Measurements from ENCODE around the gene SCGB3A1.

Gene SCGB3A1

DNA sequence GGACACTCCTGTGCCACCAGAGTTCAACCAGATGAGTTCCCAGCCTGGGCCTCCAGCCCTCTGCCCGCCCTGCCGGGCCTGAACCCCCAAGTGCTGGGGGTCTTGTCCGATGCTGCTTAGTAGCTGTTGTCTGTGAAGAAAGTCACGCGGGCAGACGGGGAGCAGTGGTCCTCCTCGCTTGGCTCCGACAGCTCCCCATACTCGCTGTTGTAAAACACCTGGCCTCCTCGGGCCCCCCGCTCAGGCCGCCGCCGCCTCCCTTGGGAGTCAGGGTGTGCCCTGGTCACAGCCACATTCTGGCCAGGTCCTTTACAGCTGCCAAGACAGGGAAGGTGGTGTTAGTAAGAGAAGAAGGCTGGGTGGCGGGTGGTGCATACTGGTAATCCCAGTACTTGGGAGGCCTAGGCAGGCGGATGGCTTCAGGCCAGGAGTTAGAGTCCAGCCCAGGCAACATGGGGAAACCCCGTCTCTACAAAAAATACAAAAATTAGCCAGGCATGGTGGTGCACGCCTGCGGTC, 11.8 kb upstream of the SCGB3A1 start:
- no peak for DNase-seq

DNA sequence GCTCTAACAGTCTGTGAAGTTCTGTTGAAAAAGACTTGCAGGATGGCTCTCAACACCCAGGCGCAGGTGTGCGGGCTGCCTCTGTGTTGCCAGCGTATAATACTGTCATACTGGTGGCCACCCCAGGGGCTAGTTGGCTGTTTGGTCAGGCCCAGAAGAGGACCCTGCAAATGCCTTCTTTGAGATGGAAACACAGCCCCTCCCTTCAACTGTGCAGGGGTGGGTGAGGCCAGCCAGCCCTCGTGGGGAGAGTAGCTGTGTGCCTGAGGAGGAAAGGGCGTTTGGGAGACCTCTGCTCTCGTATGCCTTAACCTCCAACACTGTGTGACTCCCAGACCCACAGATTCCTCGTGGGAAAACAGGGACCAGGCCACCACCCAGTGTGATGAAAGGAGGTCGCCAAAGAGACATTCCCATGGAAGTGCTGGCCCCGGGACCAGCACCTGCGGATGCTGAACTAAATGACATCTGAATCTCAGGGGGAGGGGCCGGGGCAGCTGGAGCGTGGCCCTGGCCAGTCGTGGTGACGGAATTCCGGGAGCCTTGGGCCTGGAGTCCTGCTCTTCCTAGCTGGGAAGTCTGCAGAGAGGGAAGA, 11.3 kb upstream of the SCGB3A1 start:
- no peak for DNase-seq

DNA sequence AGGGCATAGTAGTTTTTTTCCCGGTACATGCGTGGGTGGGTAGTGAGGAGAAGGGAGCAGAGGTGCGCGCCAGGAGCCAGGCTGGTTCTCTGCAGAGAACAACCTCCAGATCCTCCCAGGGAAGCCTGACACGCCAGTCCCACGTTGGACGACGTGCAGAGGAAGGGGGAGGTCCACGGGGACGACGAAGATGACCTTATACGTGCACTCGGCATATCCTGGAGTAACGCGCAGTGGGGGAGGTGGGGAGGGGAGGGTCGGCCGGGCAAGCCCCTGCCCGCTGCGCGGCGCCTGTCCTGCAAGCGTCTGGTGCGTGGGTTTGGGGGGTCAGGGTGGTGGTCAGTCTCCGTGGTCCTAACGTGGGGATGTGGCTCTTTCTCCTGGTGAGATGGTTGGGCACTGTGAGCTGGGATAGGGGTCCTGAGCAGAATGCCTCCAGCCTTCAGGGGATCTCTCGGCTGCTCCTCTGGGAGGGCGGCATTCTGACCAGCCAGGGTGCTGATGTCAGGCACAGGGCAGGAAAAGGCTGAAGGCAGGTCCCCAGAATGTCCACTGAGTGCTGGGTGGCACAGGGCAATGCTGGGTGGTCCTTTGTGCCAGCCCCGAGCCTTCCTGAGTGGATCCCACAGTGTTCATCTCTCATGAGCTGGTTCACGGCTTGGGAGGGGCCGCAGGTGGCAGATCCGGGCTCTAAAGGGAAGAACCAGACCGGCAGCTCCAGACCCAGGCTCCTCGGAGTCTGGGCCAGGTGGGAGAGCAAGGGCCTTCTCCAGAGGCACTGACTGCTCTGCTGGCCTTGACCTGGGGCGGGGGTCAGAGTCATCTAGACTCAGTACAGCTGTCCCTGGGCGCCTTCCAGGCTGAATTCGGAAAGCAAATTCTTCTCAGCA, 10.5 kb upstream of the SCGB3A1 start:
- DNase-seq: no peak

DNA sequence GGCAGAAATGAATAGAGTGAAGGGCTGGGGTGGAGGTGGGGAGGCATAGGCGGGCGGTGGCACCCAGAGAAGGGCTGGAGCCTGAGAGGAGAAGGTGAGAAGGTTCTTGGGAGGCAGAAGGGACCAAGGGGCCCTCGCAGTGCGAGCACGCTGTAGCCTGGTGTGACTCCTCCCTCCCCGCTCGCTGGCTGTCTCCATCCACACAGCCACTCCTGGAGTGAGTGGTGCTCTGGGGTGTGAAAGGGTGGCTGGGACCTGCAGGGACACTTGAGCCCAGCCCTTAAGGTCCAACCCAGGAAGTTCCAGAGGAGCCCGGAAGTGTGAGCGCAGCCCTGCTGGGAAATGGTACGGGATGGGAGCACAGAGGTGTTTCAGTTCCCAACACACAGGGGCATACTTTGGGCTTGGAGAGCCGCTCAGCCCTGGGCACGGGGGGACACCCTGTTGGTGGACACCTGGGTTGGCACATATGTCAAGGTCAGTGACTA, 9.3 kb upstream of the SCGB3A1 start:
- DNase-seq: no peak

DNA sequence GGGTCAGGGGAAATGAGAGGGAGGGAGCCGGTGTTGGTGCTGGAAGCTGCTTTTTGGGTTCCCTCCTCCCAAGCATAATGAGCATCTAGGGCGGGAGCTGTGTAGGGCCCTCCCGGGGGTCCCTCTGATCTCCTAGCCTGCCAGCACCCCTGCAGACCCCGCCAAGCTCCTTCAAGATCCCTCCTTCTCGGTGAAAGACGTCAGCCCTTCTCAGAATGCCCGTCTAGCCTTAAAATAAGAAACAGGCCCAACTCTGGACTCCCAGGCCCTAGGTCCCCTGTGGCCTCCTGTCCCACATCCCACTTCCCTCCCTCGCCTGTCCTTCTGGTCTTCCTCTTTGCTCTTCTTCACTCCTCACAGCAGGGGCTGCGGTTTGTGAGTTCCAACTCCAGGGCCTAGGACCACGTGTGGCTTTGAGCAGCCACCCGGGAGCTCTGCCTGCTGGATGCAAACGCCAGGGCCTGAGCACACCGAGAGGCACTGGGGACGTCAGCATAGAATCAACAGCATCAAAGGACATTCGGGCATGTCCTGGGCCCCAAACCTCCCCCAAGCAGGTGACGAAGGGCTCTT, 8.8 kb upstream of the SCGB3A1 start:
- no peak for DNase-seq

DNA sequence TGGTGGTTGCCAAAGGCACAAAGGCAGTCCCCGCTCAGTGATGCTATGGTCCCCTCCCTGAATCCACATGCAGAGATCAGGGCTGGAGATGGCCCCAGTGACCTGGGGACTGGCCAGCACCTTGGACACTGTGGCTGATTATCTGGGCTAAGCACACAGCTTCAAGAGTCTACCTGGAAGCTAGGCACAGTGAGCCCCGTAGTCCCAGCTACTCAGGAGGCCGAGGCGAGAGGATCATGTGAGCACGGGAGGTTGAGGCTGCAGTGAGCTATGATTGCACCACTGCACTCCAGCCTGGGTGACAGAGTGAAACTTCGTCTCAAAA, 8.3 kb upstream of the SCGB3A1 start:
- DNase-seq: no peak

DNA sequence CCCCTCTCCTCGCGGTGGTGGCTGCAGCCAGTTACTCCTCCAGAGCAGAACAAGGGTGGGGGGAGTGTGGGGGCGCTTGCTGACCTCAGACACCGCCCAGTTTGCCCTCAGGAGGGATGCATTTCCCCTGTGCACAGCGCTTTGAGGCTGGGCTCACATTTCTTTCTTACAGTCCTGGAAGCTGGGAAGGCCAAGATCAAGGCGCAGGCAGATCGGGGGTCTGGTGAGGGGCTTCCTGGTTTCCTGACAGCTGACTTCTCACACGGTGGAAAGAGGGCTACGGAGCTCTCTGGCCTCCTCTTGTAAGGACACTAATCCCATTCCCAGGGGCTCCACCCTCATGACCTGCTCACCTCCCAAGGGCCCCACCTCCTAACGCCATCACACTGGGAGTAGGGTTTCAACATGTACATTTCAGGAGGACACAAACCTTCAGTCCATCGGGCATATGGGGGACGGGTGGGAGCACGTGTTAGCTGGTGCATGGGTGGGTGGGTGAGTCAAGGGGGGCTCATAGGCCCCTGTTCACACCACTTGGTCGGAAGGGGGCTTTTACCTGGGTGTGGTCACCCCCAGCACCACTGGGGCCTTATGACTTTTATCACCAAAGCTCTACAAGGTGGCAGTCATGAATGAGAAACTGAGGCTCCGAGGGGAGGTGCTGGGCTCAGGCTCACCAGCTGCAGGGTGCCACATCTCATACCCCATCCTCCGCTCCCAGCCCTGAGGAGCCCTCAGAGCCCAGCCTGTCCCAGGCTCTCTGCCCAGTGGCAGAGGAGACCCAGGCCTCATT, 7.7 kb upstream of the SCGB3A1 start:
- no peak for DNase-seq

DNA sequence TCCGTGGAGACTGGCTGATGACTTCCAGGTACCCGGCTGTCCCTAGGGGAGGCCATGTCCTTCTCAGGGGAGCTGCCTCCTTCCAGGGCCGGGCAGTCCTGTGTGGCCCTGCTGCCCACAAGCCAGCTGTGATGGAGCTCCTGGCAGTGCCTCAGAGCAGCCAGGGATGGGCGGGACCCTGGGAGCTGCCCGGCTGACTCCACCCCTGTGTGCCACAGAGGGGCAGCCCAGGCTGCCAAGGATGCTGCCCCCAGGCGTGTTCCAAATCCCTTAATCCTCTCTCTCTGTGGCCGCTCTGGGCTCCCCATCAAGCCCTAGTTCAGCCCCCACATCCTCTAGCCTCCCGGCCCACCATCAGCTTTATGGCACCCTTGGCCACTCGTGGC, 7.0 kb upstream of the SCGB3A1 start:
- no peak for DNase-seq

DNA sequence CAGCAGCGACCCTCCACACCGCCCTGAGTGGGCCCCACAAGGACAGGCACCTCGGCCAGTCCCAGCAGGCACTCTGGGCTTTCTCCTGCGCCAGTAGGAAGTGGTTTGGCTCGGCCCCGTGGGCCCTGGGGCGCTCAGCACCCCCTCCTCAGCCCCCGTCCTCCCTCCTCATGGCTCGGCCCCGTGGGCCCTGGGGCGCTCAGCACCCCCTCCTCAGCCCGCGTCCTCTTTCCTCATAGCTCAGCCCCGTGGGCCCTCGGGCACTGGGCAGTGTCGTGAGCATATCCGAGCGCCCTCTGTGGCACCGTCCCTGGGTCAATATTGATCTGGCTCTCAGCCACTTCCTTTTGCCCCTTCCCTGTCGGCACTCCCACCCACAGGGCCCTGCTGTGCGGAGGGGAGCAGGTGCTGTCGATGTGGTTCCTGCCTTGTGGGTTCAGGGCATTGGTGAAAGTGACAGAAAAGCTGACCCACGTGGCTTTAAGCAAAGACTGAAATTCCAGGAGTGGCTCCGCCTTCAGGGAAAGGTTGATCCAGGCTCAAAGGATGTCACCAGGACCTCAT, 5.5 kb upstream of the SCGB3A1 start:
- DNase-seq: no peak

DNA sequence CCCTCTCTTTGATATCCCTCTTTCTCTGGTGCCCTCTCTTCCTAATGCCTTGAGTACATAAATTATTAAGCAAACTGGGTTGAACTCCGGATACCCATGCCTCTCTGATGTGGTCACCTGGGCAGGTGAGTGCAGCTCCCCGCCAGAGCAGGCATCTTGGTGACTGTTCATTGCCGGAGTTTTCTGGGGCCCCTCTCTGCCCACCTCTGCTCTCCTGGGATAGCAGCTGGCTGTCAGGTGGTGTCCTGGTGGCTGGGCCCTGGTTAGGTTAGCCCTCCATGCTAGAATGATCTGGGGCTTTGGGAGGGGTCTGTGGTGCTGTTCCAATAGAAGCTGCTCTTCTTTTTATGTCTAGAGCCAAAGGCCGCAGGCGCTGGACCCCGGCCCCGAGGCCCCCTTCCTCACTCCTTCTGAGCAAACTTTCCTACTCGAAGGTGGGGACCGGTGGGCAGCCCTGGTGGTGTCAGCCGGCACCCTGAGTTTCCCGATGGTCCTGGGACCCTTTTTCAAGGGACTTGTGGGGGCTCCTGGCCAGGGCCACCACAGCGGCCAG, 4.9 kb upstream of the SCGB3A1 start:
- DNase-seq: no peak

DNA sequence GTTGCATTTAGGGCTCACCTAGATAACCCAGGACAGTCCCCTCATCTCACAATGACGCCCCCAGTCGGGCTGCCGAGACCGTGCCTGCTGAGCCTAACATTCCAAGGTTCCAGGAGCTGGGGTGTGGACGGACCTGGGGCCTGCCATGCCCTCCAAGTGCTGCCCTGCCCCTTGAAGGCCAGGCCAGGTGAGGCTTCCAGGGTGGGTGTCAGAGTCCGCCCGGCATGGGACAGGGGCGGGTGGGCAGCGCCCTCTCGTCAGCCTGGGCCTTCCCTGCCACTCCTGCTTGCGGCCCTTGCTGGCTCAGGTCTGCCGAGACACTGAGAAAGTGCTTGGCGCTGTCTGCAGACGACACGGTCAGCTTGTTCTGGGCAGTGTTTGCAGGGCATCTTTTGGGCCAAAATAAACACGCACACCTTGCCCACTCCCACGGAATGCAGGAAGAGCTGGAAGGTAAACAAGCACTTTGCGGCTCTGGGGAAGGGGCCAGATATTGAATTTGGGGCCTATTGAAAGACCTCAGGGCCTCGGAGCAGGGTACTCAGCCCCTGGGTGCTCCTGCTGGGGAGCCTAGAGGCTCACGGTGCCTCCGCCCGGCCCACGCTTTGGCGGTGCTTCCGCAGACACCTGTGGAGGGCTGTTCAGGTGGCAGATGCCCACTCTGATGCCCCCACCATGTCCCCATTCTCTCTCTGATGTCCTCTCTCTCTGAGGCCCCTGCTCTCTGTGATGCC, 4.2 kb upstream of the SCGB3A1 start:
- DNase-seq: no peak

DNA sequence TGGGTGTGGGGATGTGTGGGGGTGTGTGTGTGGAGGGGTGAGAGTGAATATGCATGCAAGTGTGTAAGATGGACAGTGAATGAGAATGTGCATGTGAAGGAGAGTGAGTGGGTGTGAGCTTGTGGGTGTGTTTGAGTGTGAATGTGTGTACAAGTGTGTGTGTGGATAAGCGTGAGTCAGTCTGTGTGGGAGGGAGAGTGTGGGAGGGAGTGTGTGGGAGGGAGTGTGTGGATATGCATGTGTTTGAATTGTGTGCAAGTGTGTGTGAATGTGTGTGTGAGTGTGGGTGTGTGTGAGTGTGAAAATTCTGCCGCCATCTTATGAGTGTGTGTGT, 3.7 kb upstream of the SCGB3A1 start:
- DNase-seq: no peak

DNA sequence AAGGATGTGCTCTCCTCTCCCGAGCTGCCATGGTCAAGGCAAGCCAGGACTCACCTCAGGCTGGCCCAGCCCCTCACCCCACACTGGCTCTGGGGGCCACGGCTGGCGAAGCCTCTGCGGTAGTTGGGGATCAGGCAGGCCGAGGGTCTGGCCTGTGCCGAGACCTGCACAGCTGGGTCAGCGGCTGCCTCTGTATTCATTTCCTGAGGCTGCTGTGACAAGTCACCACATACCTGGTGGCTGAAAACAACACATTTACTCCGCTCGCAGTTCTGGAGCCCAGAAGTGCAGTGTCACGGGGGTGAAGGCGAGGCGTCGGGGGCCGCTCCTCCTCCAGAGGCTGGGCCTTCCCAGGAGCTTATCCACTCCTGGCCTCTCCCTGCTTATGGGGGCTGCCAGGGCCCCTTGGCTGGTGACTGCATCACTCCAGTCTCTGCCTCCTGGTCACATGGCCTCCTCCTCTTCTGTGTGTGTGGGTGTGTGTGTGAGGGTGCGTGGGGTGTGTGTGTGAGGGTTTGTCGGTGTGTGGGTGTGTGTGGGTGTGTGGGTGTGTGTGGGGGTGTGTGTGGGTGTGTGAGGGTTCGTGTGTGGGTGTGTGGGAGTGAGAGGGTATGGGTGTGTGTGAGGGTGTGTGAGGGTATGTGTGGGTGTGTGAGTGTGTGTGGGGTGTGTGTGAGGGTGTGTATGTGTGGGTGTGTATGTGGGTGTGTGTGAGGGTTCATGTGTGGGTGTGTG, 3.2 kb upstream of the SCGB3A1 start:
- no peak for DNase-seq

DNA sequence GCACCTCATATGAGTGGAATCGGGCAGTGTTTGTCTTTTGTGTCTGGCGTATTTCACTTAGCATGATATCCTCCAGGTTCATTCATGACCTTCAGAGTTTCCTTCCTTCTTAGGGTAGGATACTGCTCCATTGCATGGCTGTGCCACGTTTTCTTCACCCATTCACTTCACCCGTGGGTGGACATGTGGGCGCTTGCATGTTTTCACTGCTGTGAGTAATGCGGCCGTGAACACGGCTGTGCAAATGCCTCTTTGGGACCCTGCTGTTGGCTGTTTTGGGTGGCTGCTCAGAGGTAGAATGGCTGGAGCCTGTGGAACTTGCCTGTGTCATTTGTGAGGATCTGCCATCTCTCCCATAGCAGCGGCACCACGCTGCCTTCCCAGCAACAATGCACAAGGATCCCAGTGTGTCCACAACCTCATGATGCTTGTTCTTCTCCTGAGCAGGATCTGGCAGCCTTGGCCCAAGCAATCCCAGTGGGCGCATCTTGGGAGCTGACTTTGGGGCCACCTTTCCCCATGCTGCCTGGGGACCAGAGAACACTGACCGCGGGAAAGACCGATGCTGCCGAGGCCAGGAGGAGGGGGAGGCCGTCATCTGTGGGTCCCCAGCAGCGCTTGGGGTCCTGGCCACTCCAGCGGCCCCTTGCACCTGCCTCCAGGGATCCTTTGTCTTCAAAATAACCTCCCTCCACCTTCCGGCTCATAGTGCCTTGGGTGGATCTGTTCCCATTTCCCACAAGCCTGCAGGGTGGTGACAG, 2.3 kb upstream of the SCGB3A1 start:
- DNase-seq: no peak

DNA sequence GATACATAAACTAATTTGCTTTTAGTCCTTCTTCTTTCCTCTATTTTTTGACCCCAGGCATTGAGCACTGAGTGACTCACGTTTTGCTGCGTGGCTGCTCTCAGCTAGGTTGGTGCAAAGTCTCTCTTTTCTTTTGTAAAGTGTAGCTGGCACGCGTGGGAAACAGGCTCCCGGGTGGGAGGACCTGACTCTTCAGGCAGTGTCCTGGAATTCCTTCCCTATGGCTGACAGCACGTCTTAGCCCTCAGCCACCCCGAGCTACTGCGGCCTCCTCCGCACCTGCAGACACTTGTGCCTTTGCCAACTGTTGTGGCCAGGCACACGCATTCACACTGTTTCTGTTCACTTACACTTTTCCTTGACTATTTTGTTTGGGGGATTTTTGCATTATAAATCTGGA, 877 bp upstream of the SCGB3A1 start:
- DNase-seq: no peak

DNA sequence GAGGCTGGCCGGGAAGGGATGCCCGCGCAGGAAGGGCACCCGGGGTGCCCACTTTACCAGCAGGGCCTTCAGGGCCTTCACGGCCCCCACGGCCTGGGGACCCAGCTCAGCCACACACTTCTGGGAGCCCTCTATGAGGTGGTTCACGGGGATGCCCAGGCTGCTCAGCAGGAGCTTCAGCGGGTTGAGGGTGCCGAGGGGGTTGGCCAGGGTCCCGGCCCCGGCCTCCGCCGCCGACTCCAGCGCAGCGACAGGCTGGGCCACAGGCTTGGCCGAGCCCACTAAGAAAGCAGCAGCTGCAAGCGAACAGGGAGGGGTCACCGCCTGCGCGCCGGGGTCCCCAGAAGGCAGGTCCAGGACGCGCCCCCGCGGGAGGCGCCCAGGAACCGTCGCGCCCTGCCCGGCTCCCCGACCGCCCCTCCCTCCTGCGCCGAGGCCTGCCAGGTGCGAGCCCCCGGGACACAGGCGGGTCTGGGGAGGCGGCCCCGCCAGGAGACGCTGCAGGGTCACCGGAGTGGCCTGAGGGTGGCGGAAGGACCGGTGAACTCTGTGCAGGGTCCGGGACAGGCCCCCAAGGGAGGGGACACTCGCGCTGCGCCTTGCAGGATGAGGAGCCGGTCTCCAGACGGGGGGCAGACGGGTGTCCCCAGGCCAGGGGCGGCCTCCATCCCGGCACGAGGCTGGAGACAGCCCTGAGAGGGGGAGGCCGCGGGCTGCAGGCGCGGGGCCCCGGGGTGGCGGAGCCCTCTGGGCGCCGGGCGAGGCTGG, 572 bp downstream of the SCGB3A1 start:
- DNase-seq: no peak

DNA sequence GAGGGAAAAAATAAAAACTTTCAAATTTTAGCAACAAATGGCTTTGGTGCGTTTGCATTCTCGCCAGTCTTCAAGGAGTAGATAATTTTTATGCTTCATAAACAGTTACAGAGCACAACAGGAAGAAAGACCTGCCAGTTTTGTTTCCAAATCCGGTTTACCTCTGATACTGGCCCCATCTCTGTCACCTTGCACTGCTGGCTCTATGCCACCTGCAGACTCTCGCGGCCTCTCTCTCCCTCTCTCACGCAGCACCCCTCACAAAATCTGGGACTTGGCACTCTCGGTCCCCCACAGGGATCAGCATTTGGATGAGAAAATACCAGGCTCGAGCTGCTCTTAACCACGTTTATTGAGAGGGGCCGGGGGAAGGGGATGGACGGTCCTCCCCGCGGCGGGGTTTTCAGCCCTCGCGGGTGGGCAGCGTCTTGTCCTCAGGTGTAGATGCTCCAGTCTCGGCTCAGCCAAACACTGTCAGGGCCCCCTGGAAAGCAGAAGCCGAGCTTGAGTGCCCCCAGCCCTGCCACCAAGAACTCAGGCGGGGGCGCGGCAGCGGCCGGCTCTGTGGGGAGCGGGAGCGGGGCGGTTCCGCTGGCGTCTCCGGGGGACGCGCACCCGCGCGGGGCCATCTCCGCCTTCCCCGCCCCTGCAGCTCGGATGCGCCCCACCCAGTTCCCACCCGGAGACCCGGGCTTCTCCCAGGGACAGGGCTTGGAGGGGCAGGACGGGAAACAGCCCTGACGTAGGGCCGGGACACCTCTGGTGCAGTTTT, 1.3 kb downstream of the SCGB3A1 start:
- DNase-seq: no peak

DNA sequence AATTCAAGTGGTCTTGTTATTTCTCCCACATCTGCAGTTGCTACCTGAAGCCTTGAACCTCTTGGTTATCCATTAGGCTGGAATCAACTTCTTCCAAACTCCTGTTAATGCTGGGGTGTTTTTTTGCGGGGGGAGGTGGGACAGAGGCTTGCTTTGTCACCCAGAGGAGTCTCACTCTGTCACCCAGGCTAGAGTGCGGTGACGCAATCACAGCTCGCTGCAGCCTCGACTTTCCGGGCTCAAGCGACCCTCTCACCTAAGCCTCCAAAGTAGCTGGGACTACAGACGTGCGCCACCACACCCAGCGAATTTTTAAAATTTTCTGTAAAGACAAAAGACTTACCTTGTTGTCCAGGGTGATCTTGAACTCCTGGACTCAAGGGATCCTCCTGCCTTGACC, 4.4 kb downstream of the SCGB3A1 start:
- DNase-seq: no peak

DNA sequence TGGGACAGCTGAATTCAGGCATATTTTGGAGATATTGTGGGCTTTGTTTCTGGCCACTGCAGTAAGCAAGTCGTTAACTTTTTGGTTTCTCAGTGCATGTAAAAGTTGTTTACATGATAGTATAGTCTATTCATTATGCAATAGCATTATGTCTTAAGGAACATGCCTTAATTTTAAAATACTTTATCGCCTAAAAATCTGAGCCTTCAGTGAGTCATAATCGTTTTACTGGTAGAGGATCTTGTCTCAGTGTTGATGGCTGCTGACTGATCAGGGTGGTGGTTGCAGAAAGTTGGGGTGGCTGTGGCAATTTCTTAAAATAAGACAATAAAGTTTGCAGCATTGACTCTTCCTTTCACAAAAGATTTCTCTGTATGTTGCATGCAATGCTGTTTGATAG, 5.1 kb downstream of the SCGB3A1 start:
- DNase-seq: no peak
